Thoracic aorta (tissue), 2 donors: ENCODE data around the gene PRR14. TPM values are rescaled to one million over a fixed set of nuclear protein-coding genes. Genes with fewer than 3 reads are reported as not detected.

Experiments
- ATAC-seq: fragments of 150-250 bp; one replicate; pipeline ENCODE4 v1.8.0; 2017; ENCODE audit warnings: low read depth; ENCODE audit not compliant: insufficient number of reproducible peaks, low FRiP score
- DNase-seq: peaks from one replicate; pipeline ENCODE4 v3.0.0-alpha.2; 2020; ENCODE audit warnings: low spot score
- H3K27ac ChIP-seq, 2 donors: fragments of 200-600 bp; sonication (generic); 1 replicate in 1 of 2; 2 replicates in 1 of 2; pipeline ENCODE4 v1.5.1; 2016; ENCODE audit warnings: mild to moderate bottlenecking in 2 of 2, moderate library complexity in 2 of 2
- H3K27me3 ChIP-seq: fragments of 200-600 bp; sonication (generic); replicated peaks from 2 replicates; pipeline ENCODE4 v1.6.0; 2016; ENCODE audit warnings: mild to moderate bottlenecking; ENCODE audit not compliant: insufficient read depth
- H3K36me3 ChIP-seq: fragments of 200-600 bp; sonication (generic); one replicate; pipeline ENCODE4 v1.5.1; 2016
- H3K4me1 ChIP-seq, 2 donors: fragments of 200-600 bp; sonication (generic); 1 replicate in 1 of 2; 2 replicates in 1 of 2; pipeline versions ENCODE4 v1.5.1 to v1.6.0; 2016; ENCODE audit warnings: low read depth in 2 of 2, mild to moderate bottlenecking in 1 of 2; ENCODE audit not compliant: control insufficient read depth in 1 of 2
- H3K4me3 ChIP-seq: fragments of 200-600 bp; sonication (generic); 2 replicates; pipeline ENCODE4 v1.5.1; 2016; ENCODE audit warnings: mild to moderate bottlenecking
- H3K9me3 ChIP-seq: fragments of 200-600 bp; sonication (generic); 2 replicates; pipeline ENCODE4 v1.5.1; 2016
- CTCF ChIP-seq: fragments of 200-600 bp; sonication (generic); IDR thresholded peaks from one replicate; pipeline ENCODE4 v1.5.1; 2019; ENCODE audit warnings: antibody characterized with exemption
- total RNA-seq, 2 donors: library from RNA; depleted of rRNA; stranded (reverse); fragments of >200 nt; gene quantifications; one replicate each; pipeline versions ENCODE4 v1.1.0 to v1.2.3, GENCODE V29; 2016

PRR14 gene
- total RNA-seq, 2 donors from 2014 or later, result 46.1 to 57.0 TPM

- DNase-seq, result no peak
- Histone ChIP-seq H3K4me1 (peaks cover 10 to 29% of the 10 kb centered on the region in 2 donors), H3K4me3 (peak overlapping the region; percentile 99)
These were observed 46.7 kb downstream of the PRR14 start for GRCh38 chr16:30697264-30698138.

GRCh38 chr16:30698139-30698815 is 47.5 kb downstream of the PRR14 start:
- Histone ChIP-seq H3K4me3 (peak overlapping the region; percentile 99), H3K27ac (peak overlapping the region; percentile 100), H3K27me3 (no peaks in the 10 kb centered on the region), H3K36me3 (peaks cover 16% of the 10 kb centered on the region), H3K4me1 (peaks cover 10 to 29% of the 10 kb centered on the region in 2 donors), H3K9me3 (no peaks in the 10 kb centered on the region)
- ATAC-seq (peak; percentile 74), DNase-seq (peak; percentile 91)
- no peak for TF ChIP-seq CTCF

More at GRCh38 chr16:30697264-30698138, 46.7 kb downstream of the PRR14 start:
- TF ChIP-seq CTCF, result no peak
- H3K9me3 ChIP-seq, result no peaks in the 10 kb centered on the region
- H3K27ac ChIP-seq, result peak overlapping the region; percentile 100
- H3K27me3 ChIP-seq, result no peaks in the 10 kb centered on the region
- no peak for ATAC-seq
- H3K36me3 ChIP-seq, result peaks cover 14% of the 10 kb centered on the region

GRCh38 chr16:30698816-30699614 is 48.3 kb downstream of the PRR14 start, which contains the start of gene SRCAP:
TSS of gene SRCAP (plus strand) at chr16:30699171. CDS start at chr16:30700825, 1,654 bp downstream.
- H3K27me3 ChIP-seq, result no peaks in the 10 kb centered on the region
- H3K4me1 ChIP-seq, result peaks cover 10 to 25% of the 10 kb centered on the region in 2 donors
- TF ChIP-seq CTCF, result no peak
- peak within 1 kb of the TSS; percentile 99 for H3K4me3 ChIP-seq
- DNase-seq, result peak; percentile 64
- no peaks in the 10 kb centered on the region for H3K9me3 ChIP-seq
- peak within 1 kb of the TSS; percentile 100 for H3K27ac ChIP-seq
- H3K36me3 ChIP-seq, result peaks cover 24% of the 10 kb centered on the region
- peak; percentile 46 for ATAC-seq

- ATAC-seq (no peak), DNase-seq (no peak)
- Histone ChIP-seq H3K36me3 (peaks cover 30% of the 10 kb centered on the region), H3K4me1 (peaks cover 10 to 25% of the 10 kb centered on the region in 2 donors), H3K27me3 (no peaks in the 10 kb centered on the region), H3K4me3 (peak overlapping the region; percentile 99), H3K27ac (peak overlapping the region; percentile 100), H3K9me3 (no peaks in the 10 kb centered on the region)
- TF ChIP-seq CTCF, result no peak
These were observed 48.9 kb downstream of the PRR14 start for GRCh38 chr16:30699615-30700099.
